Measurements from ENCODE around the gene ATXN7L1.
"Not testable (repeated sequence)": the region's sequence is repeated elsewhere in the genome, so short reads cannot be mapped to it uniquely, and the experiment has no call there.

ATXN7L1 gene

GRCh38 chr7:105705427-105705826, 171.0 kb downstream of the ATXN7L1 start:
- DNase-seq (ENCODE audit: low read depth) = no peak

- no peak for DNase-seq (ENCODE audit: low read depth)
These were observed 173.0 kb downstream of the ATXN7L1 start for GRCh38 chr7:105703207-105703930.

- no peak for DNase-seq (ENCODE audit: low read depth)
These were observed 176.7 kb downstream of the ATXN7L1 start for GRCh38 chr7:105699568-105700236.

GRCh38 chr7:105698531-105698930, 177.9 kb downstream of the ATXN7L1 start:
- no peak for DNase-seq (ENCODE audit: low read depth)

GRCh38 chr7:105697753-105698152, 178.6 kb downstream of the ATXN7L1 start:
- DNase-seq (ENCODE audit: low read depth) = no peak

- DNase-seq (ENCODE audit: low read depth) = not testable (repeated sequence)
These were observed 179.2 kb downstream of the ATXN7L1 start for GRCh38 chr7:105697169-105697568.

GRCh38 chr7:105693576-105693975, 182.8 kb downstream of the ATXN7L1 start:
- no peak for DNase-seq (ENCODE audit: low read depth)

- peak; percentile 37 for DNase-seq (ENCODE audit: low read depth)
These were observed 184.5 kb downstream of the ATXN7L1 start for GRCh38 chr7:105691680-105692564.

GRCh38 chr7:105691082-105691679, 185.2 kb downstream of the ATXN7L1 start:
- no peak for DNase-seq (ENCODE audit: low read depth)

- DNase-seq (ENCODE audit: low read depth) = no peak
These were observed 186.0 kb downstream of the ATXN7L1 start for GRCh38 chr7:105690325-105690945.

- no peak for DNase-seq (ENCODE audit: low read depth)
These were observed 187.2 kb downstream of the ATXN7L1 start for GRCh38 chr7:105689067-105689819.

- no peak for DNase-seq (ENCODE audit: low read depth)
These were observed 187.8 kb downstream of the ATXN7L1 start for GRCh38 chr7:105688617-105689016.

- DNase-seq (ENCODE audit: low read depth) = no peak
These were observed 191.2 kb downstream of the ATXN7L1 start for GRCh38 chr7:105685161-105685560.

GRCh38 chr7:105682341-105683060, 193.9 kb downstream of the ATXN7L1 start:
- no peak for DNase-seq (ENCODE audit: low read depth)

GRCh38 chr7:105680505-105681187, 195.8 kb downstream of the ATXN7L1 start:
- no peak for DNase-seq (ENCODE audit: low read depth)

GRCh38 chr7:105678811-105679495, 197.4 kb downstream of the ATXN7L1 start:
- DNase-seq (ENCODE audit: low read depth) = no peak

- no peak for DNase-seq (ENCODE audit: low read depth)
These were observed 198.4 kb downstream of the ATXN7L1 start for GRCh38 chr7:105677817-105678573.

GRCh38 chr7:105677410-105677730, 199.0 kb downstream of the ATXN7L1 start:
- DNase-seq (ENCODE audit: low read depth) = no peak
